B cell (primary cell): ENCODE measurements around the gene HOXB1. TPM values are rescaled to one million over a fixed set of nuclear protein-coding genes. Genes with fewer than 3 reads are reported as not detected.

Experiments used
- ATAC-seq: fragments of 200-7000 bp; cut with Tn5 transposase; one replicate; pipeline ENCODE4 v1.10.0; 2021; ENCODE audit warnings: low read depth, mild to moderate bottlenecking, moderate number of reproducible peaks, moderate library complexity
- CTCF ChIA-PET: fragments of 350-600 bp; sonication (Branson Sonifier 250); formaldehyde crosslinking; loops from one replicate; lab custom pipeline; 2021; ENCODE audit warnings: antibody characterized with exemption, inconsistent platforms; lab: Charles Lee
- POLR2A ChIA-PET: fragments of 350-600 bp; sonication (Branson Sonifier 250); formaldehyde crosslinking; loops from one replicate; lab custom pipeline; 2021; ENCODE audit warnings: antibody characterized with exemption; lab: Charles Lee
- DNase-seq: peaks from one replicate; pipeline ENCODE4 v3.0.0; 2013
- H2AFZ ChIP-seq: 2 replicates; pipeline ENCODE4 v1.6.1; 2012; ENCODE audit warnings: mild to moderate bottlenecking, low read depth, low read length; ENCODE audit not compliant: insufficient read depth, poor library complexity, severe bottlenecking
- H3K27ac ChIP-seq, 2 donors: 1 replicate in 1 of 2; 2 replicates in 1 of 2; pipeline ENCODE4 v1.5.1; 2012 to 2013; ENCODE audit warnings: low read length in 2 of 2, mild to moderate bottlenecking in 2 of 2, moderate library complexity in 1 of 2
- H3K27me3 ChIP-seq, 4 experiments: fragments of 200-600 bp in 1 of 4; sonication (generic) in 1 of 4; replicated peaks in 1 of 4; 1 replicate in 2 of 4; 2 replicates in 2 of 4; pipeline versions ENCODE4 v1.6.1 to v1.7.0; 2013 to 2016; ENCODE audit warnings: low read length in 3 of 4, mild to moderate bottlenecking in 2 of 4, mixed read lengths in 1 of 4, moderate library complexity in 1 of 4; ENCODE audit not compliant: insufficient read depth in 4 of 4, control insufficient read depth in 3 of 4; ENCODE audit errors: control extremely low read depth in 1 of 4
- H3K36me3 ChIP-seq, 2 experiments: replicated peaks in 1 of 2; 1 replicate in 1 of 2; 2 replicates in 1 of 2; pipeline versions ENCODE4 v1.6.1 to v1.7.1; 2013; ENCODE audit warnings: low read length in 1 of 2; ENCODE audit not compliant: insufficient read depth in 2 of 2, control insufficient read depth in 1 of 2; ENCODE audit errors: control extremely low read depth in 1 of 2, extremely low read depth in 1 of 2
- H3K4me1 ChIP-seq, 2 donors: fragments of 200-600 bp in 1 of 2; sonication (generic) in 1 of 2; 1 replicate in 1 of 2; 2 replicates in 1 of 2; pipeline versions ENCODE4 v1.5.1 to v1.6.1; 2013 to 2017; ENCODE audit warnings: low read length in 2 of 2; ENCODE audit not compliant: control insufficient read depth in 2 of 2, insufficient read depth in 2 of 2
- H3K4me2 ChIP-seq: replicated peaks from 2 replicates; pipeline ENCODE3; 2012; ENCODE audit warnings: mild to moderate bottlenecking, low read depth, low read length; ENCODE audit not compliant: poor library complexity, severe bottlenecking
- H3K4me3 ChIP-seq, 5 experiments: fragments of 200-600 bp in 1 of 5; sonication (generic) in 1 of 5; 1 replicate in 3 of 5; 2 replicates in 2 of 5; pipeline versions ENCODE4 v1.5.1 to v1.7.0; 2011 to 2016; ENCODE audit warnings: low read length in 4 of 5, mild to moderate bottlenecking in 4 of 5, low read depth in 2 of 5, control low read depth in 1 of 5, moderate library complexity in 1 of 5; ENCODE audit not compliant: insufficient read depth in 1 of 5; ENCODE audit errors: control extremely low read depth in 1 of 5, extremely low read depth in 1 of 5
- H3K79me2 ChIP-seq: fragments of 200-600 bp; sonication (generic); one replicate; pipeline ENCODE4 v1.6.0; 2016; ENCODE audit warnings: low read length; ENCODE audit not compliant: control insufficient read depth, insufficient read depth
- H3K9ac ChIP-seq: fragments of 200-600 bp; sonication (generic); 2 replicates; pipeline ENCODE4 v1.6.1; 2017; ENCODE audit warnings: mild to moderate bottlenecking, low read length, moderate library complexity
- H3K9me3 ChIP-seq, 3 donors: one replicate each; pipeline versions ENCODE4 v1.6.1 to v1.7.1; 2013; ENCODE audit warnings: low read length in 2 of 3; ENCODE audit not compliant: control insufficient read depth in 2 of 3, insufficient read depth in 1 of 3; ENCODE audit errors: control extremely low read depth in 1 of 3
- H4K20me1 ChIP-seq: 2 replicates; pipeline ENCODE4 v1.6.0; 2012; ENCODE audit warnings: mild to moderate bottlenecking, low read length; ENCODE audit not compliant: insufficient read depth, control insufficient read depth, poor library complexity, severe bottlenecking
- H3K27ac Mint-ChIP-seq: one replicate; pipeline ENCODE4 v1.8.0; 2021; ENCODE audit warnings: mixed read lengths
- H3K27me3 Mint-ChIP-seq: one replicate; pipeline ENCODE4 v1.8.0; 2021; ENCODE audit warnings: mixed read lengths
- H3K4me1 Mint-ChIP-seq: one replicate; pipeline ENCODE4 v1.8.0; 2021; ENCODE audit warnings: mixed read lengths
- H3K4me3 Mint-ChIP-seq: one replicate; pipeline ENCODE4 v1.8.0; 2021; ENCODE audit warnings: mixed read lengths
- H3K9me3 Mint-ChIP-seq: one replicate; pipeline ENCODE4 v1.8.0; 2022; ENCODE audit warnings: mixed read lengths; ENCODE audit not compliant: insufficient read depth
- CTCF ChIP-seq: fragments of 200-600 bp; IDR thresholded peaks from one replicate; pipeline ENCODE4 v1.8.0; 2022; ENCODE audit warnings: antibody characterized with exemption, mild to moderate bottlenecking
- EZH2 ChIP-seq: IDR thresholded peaks from 2 replicates; pipeline ENCODE4 v1.6.1; 2012; ENCODE audit warnings: borderline replicate concordance, low read depth, mild to moderate bottlenecking, moderate library complexity, low read length; ENCODE audit not compliant: insufficient read depth, poor library complexity, severe bottlenecking
- WGBS: methylation state at CpG from one replicate; pipeline ENCODE4 v1.1.5; 2013; ENCODE audit warnings: missing lambda C conversion rate; ENCODE audit not compliant: insufficient coverage; 5-methylcytosine and 5-hydroxymethylcytosine counted together
- intact Hi-C: fragments of 100-400 bp; cut with micrococcal nuclease; formaldehyde crosslinking; loops from one replicate; pipeline ENCODE4 v1.10.0; 2022
- polyA plus RNA-seq: library from polyadenylated mRNA; depleted of rRNA; stranded (reverse); fragments of >200 nt; gene quantifications from 2 replicates; pipeline ENCODE4 v1.2.3, GENCODE V29; 2012
- total RNA-seq, 2 donors: library from RNA; stranded (reverse); fragments of 120-200 nt in 1 of 2; gene quantifications; 1 replicate in 1 of 2; 2 replicates in 1 of 2; pipeline versions ENCODE4 v1.2.3 to v1.2.4, GENCODE V29; 2013 to 2022

The HOXB1 gene
- total and polyA plus RNA-seq, 2 donors (not counting 1 experiment from before 2014, with no cell fraction given), result not detected

- no CpG with 5 or more reads among the region's 3 CpGs for WGBS
- H3K9me3 ChIP-seq, result no peaks in the 10 kb centered on the region
- no peak overlapping the region for H3K4me2 ChIP-seq
- H3K27me3 ChIP-seq, result peaks cover 0 to 18% (median 5%) of the 10 kb centered on the region in 4 experiments
- no peak overlapping the region for H3K27ac ChIP-seq
- ChIA-PET POLR2A (no interaction called here), CTCF (no interaction called here)
- Mint-ChIP-seq H3K4me1 (peaks cover 23% of the 10 kb centered on the region), H3K27ac (no peak overlapping the region), H3K27me3 (peaks cover 40% of the 10 kb centered on the region), H3K4me3 (no peak overlapping the region), H3K9me3 (no peaks in the 10 kb centered on the region)
- H3K4me3 ChIP-seq, result no peak overlapping the region
- DNase-seq (no peak), ATAC-seq (no peak)
- no peaks in the 10 kb centered on the region for H4K20me1 ChIP-seq
- H3K4me1 ChIP-seq, result peaks cover 3 to 17% of the 10 kb centered on the region in 2 donors
- H2AFZ ChIP-seq, result no peak overlapping the region
- TF ChIP-seq CTCF, result no peak
- no peak for TF ChIP-seq EZH2
- no peak overlapping the region for H3K9ac ChIP-seq
- no peaks in the 10 kb centered on the region for H3K79me2 ChIP-seq
- intact Hi-C loops, result no loop called here
- no peaks in the 10 kb centered on the region for H3K36me3 ChIP-seq
Observed at GRCh38 chr17:48515925-48516900, 14.6 kb downstream of the HOXB1 start.

GRCh38 chr17:48514477-48514876 lies 16.3 kb downstream of the HOXB1 start:
- peaks cover 0 to 13% (median 7%) of the 10 kb centered on the region in 4 experiments for H3K27me3 ChIP-seq
- no CpG with 5 or more reads among the region's 2 CpGs for WGBS
- peaks cover 23% of the 10 kb centered on the region for H3K4me1 Mint-ChIP-seq
- no peaks in the 10 kb centered on the region for H3K9me3 ChIP-seq
- intact Hi-C loops, result no loop called here
- POLR2A ChIA-PET, result no interaction called here
- peaks cover 26% of the 10 kb centered on the region for H3K27me3 Mint-ChIP-seq
- H3K79me2 ChIP-seq, result no peaks in the 10 kb centered on the region
- H3K27ac ChIP-seq, result no peak overlapping the region
- H3K4me3 Mint-ChIP-seq, result no peak overlapping the region
- no peaks in the 10 kb centered on the region for H3K36me3 ChIP-seq
- H2AFZ ChIP-seq, result no peak overlapping the region
- ATAC-seq (no peak), DNase-seq (no peak)
- no peak overlapping the region for H3K9ac ChIP-seq
- no peak overlapping the region for H3K27ac Mint-ChIP-seq
- H3K4me2 ChIP-seq, result no peak overlapping the region
- H3K9me3 Mint-ChIP-seq, result no peaks in the 10 kb centered on the region
- peaks cover 3 to 17% of the 10 kb centered on the region in 2 donors for H3K4me1 ChIP-seq
- TF ChIP-seq EZH2, result no peak
- TF ChIP-seq CTCF, result no peak
- CTCF ChIA-PET, result no interaction called here
- H3K4me3 ChIP-seq, result no peak overlapping the region
- H4K20me1 ChIP-seq, result no peaks in the 10 kb centered on the region
